B cell (primary cell): ENCODE measurements around the gene SLTM. TPM values are rescaled to one million over a fixed set of nuclear protein-coding genes. Genes with fewer than 3 reads are reported as not detected.

Source experiments
- ATAC-seq: fragments of 200-7000 bp; cut with Tn5 transposase; one replicate; pipeline ENCODE4 v1.10.0; 2021; ENCODE audit warnings: low read depth, mild to moderate bottlenecking, moderate number of reproducible peaks, moderate library complexity
- CTCF ChIA-PET: fragments of 350-600 bp; sonication (Branson Sonifier 250); formaldehyde crosslinking; loops from one replicate; lab custom pipeline; 2021; ENCODE audit warnings: antibody characterized with exemption, inconsistent platforms; lab: Charles Lee
- POLR2A ChIA-PET: fragments of 350-600 bp; sonication (Branson Sonifier 250); formaldehyde crosslinking; loops from one replicate; lab custom pipeline; 2021; ENCODE audit warnings: antibody characterized with exemption; lab: Charles Lee
- DNase-seq: peaks from one replicate; pipeline ENCODE4 v3.0.0; 2013
- H2AFZ ChIP-seq: 2 replicates; pipeline ENCODE4 v1.6.1; 2012; ENCODE audit warnings: mild to moderate bottlenecking, low read depth, low read length; ENCODE audit not compliant: insufficient read depth, poor library complexity, severe bottlenecking
- H3K27ac ChIP-seq, 2 donors: 1 replicate in 1 of 2; 2 replicates in 1 of 2; pipeline ENCODE4 v1.5.1; 2012 to 2013; ENCODE audit warnings: low read length in 2 of 2, mild to moderate bottlenecking in 2 of 2, moderate library complexity in 1 of 2
- H3K27me3 ChIP-seq, 4 experiments: fragments of 200-600 bp in 1 of 4; sonication (generic) in 1 of 4; replicated peaks in 1 of 4; 1 replicate in 2 of 4; 2 replicates in 2 of 4; pipeline versions ENCODE4 v1.6.1 to v1.7.0; 2013 to 2016; ENCODE audit warnings: low read length in 3 of 4, mild to moderate bottlenecking in 2 of 4, mixed read lengths in 1 of 4, moderate library complexity in 1 of 4; ENCODE audit not compliant: insufficient read depth in 4 of 4, control insufficient read depth in 3 of 4; ENCODE audit errors: control extremely low read depth in 1 of 4
- H3K36me3 ChIP-seq, 2 experiments: replicated peaks in 1 of 2; 1 replicate in 1 of 2; 2 replicates in 1 of 2; pipeline versions ENCODE4 v1.6.1 to v1.7.1; 2013; ENCODE audit warnings: low read length in 1 of 2; ENCODE audit not compliant: insufficient read depth in 2 of 2, control insufficient read depth in 1 of 2; ENCODE audit errors: control extremely low read depth in 1 of 2, extremely low read depth in 1 of 2
- H3K4me1 ChIP-seq, 2 donors: fragments of 200-600 bp in 1 of 2; sonication (generic) in 1 of 2; 1 replicate in 1 of 2; 2 replicates in 1 of 2; pipeline versions ENCODE4 v1.5.1 to v1.6.1; 2013 to 2017; ENCODE audit warnings: low read length in 2 of 2; ENCODE audit not compliant: control insufficient read depth in 2 of 2, insufficient read depth in 2 of 2
- H3K4me2 ChIP-seq: replicated peaks from 2 replicates; pipeline ENCODE3; 2012; ENCODE audit warnings: mild to moderate bottlenecking, low read depth, low read length; ENCODE audit not compliant: poor library complexity, severe bottlenecking
- H3K4me3 ChIP-seq, 5 experiments: fragments of 200-600 bp in 1 of 5; sonication (generic) in 1 of 5; 1 replicate in 3 of 5; 2 replicates in 2 of 5; pipeline versions ENCODE4 v1.5.1 to v1.7.0; 2011 to 2016; ENCODE audit warnings: low read length in 4 of 5, mild to moderate bottlenecking in 4 of 5, low read depth in 2 of 5, control low read depth in 1 of 5, moderate library complexity in 1 of 5; ENCODE audit not compliant: insufficient read depth in 1 of 5; ENCODE audit errors: control extremely low read depth in 1 of 5, extremely low read depth in 1 of 5
- H3K79me2 ChIP-seq: fragments of 200-600 bp; sonication (generic); one replicate; pipeline ENCODE4 v1.6.0; 2016; ENCODE audit warnings: low read length; ENCODE audit not compliant: control insufficient read depth, insufficient read depth
- H3K9ac ChIP-seq: fragments of 200-600 bp; sonication (generic); 2 replicates; pipeline ENCODE4 v1.6.1; 2017; ENCODE audit warnings: mild to moderate bottlenecking, low read length, moderate library complexity
- H3K9me3 ChIP-seq, 3 donors: one replicate each; pipeline versions ENCODE4 v1.6.1 to v1.7.1; 2013; ENCODE audit warnings: low read length in 2 of 3; ENCODE audit not compliant: control insufficient read depth in 2 of 3, insufficient read depth in 1 of 3; ENCODE audit errors: control extremely low read depth in 1 of 3
- H4K20me1 ChIP-seq: 2 replicates; pipeline ENCODE4 v1.6.0; 2012; ENCODE audit warnings: mild to moderate bottlenecking, low read length; ENCODE audit not compliant: insufficient read depth, control insufficient read depth, poor library complexity, severe bottlenecking
- H3K27ac Mint-ChIP-seq: one replicate; pipeline ENCODE4 v1.8.0; 2021; ENCODE audit warnings: mixed read lengths
- H3K27me3 Mint-ChIP-seq: one replicate; pipeline ENCODE4 v1.8.0; 2021; ENCODE audit warnings: mixed read lengths
- H3K4me1 Mint-ChIP-seq: one replicate; pipeline ENCODE4 v1.8.0; 2021; ENCODE audit warnings: mixed read lengths
- H3K4me3 Mint-ChIP-seq: one replicate; pipeline ENCODE4 v1.8.0; 2021; ENCODE audit warnings: mixed read lengths
- H3K9me3 Mint-ChIP-seq: one replicate; pipeline ENCODE4 v1.8.0; 2022; ENCODE audit warnings: mixed read lengths; ENCODE audit not compliant: insufficient read depth
- EZH2 ChIP-seq: IDR thresholded peaks from 2 replicates; pipeline ENCODE4 v1.6.1; 2012; ENCODE audit warnings: borderline replicate concordance, low read depth, mild to moderate bottlenecking, moderate library complexity, low read length; ENCODE audit not compliant: insufficient read depth, poor library complexity, severe bottlenecking
- WGBS: methylation state at CpG from one replicate; pipeline ENCODE4 v1.1.5; 2013; ENCODE audit warnings: missing lambda C conversion rate; ENCODE audit not compliant: insufficient coverage; 5-methylcytosine and 5-hydroxymethylcytosine counted together
- intact Hi-C: fragments of 100-400 bp; cut with micrococcal nuclease; formaldehyde crosslinking; loops from one replicate; pipeline ENCODE4 v1.10.0; 2022
- polyA plus RNA-seq: library from polyadenylated mRNA; depleted of rRNA; stranded (reverse); fragments of >200 nt; gene quantifications from 2 replicates; pipeline ENCODE4 v1.2.3, GENCODE V29; 2012
- total RNA-seq, 2 donors: library from RNA; stranded (reverse); fragments of 120-200 nt in 1 of 2; gene quantifications; 1 replicate in 1 of 2; 2 replicates in 1 of 2; pipeline versions ENCODE4 v1.2.3 to v1.2.4, GENCODE V29; 2013 to 2022
- TF ChIP-seq, protein P1 (sequence below): fragments of 200-600 bp; IDR thresholded peaks from one replicate; pipeline ENCODE4 v1.8.0; 2022; ENCODE audit warnings: antibody characterized with exemption, mild to moderate bottlenecking

Gene SLTM
- total and polyA plus RNA-seq, 2 donors (not counting 1 experiment from before 2014, with no cell fraction given): 83.2 to 183 TPM

GRCh38 chr15:58981808-58982475 lies 48.5 kb upstream of the SLTM start:
- Histone ChIP-seq H3K4me1 (peaks cover 41 to 52% of the 10 kb centered on the region in 2 donors), H3K9me3 (no peaks in the 10 kb centered on the region), H3K27me3 (no peaks in the 10 kb centered on the region), H3K27ac (peak overlapping the region; percentile 22 to 64), H3K9ac (peak overlapping the region; percentile 10), H4K20me1 (no peaks in the 10 kb centered on the region), H3K4me2 (peak overlapping the region; percentile 54), H3K4me3 (peak overlapping the region in 1 of 5 experiments; percentile 23), H3K36me3 (no peaks in the 10 kb centered on the region), H3K79me2 (peaks cover 3% of the 10 kb centered on the region), H2AFZ (peak overlapping the region; percentile 58)
- H3K4me3 Mint-ChIP-seq: peak overlapping the region; percentile 13
- POLR2A ChIA-PET: no interaction called here
- no peaks in the 10 kb centered on the region for H3K9me3 Mint-ChIP-seq
- H3K27me3 Mint-ChIP-seq: no peaks in the 10 kb centered on the region
- DNase-seq (peak; percentile 27), ATAC-seq (no peak)
- H3K27ac Mint-ChIP-seq: peak overlapping the region; percentile 67
- intact Hi-C loops: loop anchor here (10.0 kb wide), 1 partner anchor 123 kb away; the partner anchor contains the start of gene CCNB2
- CTCF ChIA-PET: interaction anchor here (0.8 to 1.3 kb wide), 4 partner anchors 156 to 542 kb away, joined by 3 to 5 read pairs (median 4); no protein-coding TSS in a partner anchor
- H3K4me1 Mint-ChIP-seq: peaks cover 43% of the 10 kb centered on the region
- TF ChIP-seq, protein P1, sequence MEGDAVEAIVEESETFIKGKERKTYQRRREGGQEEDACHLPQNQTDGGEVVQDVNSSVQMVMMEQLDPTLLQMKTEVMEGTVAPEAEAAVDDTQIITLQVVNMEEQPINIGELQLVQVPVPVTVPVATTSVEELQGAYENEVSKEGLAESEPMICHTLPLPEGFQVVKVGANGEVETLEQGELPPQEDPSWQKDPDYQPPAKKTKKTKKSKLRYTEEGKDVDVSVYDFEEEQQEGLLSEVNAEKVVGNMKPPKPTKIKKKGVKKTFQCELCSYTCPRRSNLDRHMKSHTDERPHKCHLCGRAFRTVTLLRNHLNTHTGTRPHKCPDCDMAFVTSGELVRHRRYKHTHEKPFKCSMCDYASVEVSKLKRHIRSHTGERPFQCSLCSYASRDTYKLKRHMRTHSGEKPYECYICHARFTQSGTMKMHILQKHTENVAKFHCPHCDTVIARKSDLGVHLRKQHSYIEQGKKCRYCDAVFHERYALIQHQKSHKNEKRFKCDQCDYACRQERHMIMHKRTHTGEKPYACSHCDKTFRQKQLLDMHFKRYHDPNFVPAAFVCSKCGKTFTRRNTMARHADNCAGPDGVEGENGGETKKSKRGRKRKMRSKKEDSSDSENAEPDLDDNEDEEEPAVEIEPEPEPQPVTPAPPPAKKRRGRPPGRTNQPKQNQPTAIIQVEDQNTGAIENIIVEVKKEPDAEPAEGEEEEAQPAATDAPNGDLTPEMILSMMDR: no peak
- TF ChIP-seq EZH2: no peak
- WGBS: 87% methylated on average over 3 of the region's 6 CpGs
